Fibroblast of skin of right biceps (primary cell): Measurements from ENCODE around the gene EPHA8.

ENCODE experiments used
- DNase-seq: peaks from one replicate; pipeline ENCODE4 v3.0.0-alpha.2; 2013

EPHA8 gene

GRCh38 chr1:22569269-22569668, 6.0 kb downstream of the EPHA8 start:
- no peak for DNase-seq

DNA sequence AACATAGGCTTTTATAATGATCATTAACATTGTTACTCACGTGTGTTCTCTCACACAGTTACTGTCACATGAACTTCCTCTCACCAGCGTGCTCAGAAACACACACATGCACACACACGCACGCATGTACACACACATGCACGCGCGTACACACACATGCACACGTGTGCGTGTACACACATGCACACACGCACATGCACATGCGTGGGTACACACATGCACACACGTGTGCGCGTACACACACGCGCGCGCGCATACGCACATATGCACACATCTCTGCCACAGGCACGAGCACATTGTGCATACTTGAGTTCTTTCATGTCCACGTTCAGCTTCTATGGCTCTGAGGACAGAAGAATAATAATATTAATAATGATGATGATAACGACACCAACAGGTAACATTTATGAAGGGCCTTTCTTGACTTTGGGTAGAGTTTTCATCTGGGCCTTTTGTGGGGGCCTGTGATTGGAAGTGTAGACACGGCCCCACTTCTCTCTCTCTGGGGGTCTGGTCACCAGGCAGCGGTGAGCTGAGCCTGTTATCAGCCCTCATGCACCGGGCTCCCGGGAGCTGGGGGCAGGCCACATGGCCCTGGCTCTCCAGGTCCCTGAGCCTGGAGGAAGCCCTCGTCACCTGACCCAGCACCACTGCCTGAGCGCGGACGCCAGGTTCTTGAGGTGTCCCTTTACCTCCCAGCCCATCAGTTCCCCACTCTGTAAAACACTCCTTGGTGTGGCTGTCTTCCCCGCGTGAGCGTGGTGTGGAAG, 7.0 kb downstream of the EPHA8 start:
- DNase-seq: no peak

DNA sequence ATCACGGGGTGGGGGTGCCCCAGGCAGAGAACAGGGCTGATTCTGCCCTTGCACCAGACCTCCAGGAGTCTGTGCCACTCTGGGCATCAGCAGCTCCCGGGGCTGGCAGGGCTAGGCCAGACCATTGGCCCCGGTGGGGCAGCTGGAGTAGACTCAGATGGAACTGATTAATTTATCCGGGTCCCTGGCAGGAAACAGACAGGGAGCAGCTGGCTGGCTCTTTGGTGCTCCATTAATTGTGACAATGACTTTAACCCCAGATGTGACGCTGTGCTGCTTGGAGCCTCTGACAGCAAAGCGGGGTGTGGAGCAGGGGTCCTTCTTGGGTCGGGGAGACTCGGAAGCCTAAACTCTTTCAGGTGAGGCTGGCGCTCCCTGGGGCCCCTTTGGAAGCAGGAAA, 9.5 kb downstream of the EPHA8 start:
- DNase-seq: no peak

- DNase-seq: no peak
These were observed 9.9 kb downstream of the EPHA8 start for GRCh38 chr1:22573237-22573636.

GRCh38 chr1:22575532-22576149, 12.4 kb downstream of the EPHA8 start:
- no peak for DNase-seq

- no peak for DNase-seq
These were observed 12.9 kb downstream of the EPHA8 start for GRCh38 chr1:22576150-22576544.

- DNase-seq: no peak
These were observed 13.3 kb downstream of the EPHA8 start for GRCh38 chr1:22576617-22577016.

DNA sequence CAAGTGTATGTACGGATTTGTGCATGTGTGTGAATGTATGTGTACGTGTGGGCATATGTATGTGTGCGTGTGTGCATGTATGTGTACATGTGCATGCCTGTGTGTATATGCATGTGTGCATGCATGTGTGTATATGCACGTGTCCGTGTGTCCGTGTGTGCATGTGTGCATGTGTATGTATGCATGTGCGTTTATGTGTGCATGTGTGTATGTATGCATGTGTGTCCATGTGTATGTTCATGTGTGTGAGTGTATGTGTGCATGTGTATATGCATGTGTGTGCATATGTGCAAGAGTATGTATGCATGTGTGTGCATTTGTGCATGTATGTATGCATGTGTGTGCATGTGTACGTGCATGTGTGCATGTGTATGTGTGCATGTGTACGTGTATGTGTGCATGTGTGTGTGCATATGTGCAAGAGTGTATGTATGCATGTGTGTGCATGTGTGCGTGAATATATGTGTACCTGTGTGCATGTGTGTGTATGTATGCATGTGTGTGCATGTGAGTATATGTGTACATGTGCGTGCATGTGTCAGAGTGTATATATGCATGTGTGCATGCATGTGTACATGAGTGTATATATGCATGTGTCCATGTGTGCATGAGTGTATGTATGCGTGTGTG, 15.6 kb downstream of the EPHA8 start:
- DNase-seq: no peak

DNA sequence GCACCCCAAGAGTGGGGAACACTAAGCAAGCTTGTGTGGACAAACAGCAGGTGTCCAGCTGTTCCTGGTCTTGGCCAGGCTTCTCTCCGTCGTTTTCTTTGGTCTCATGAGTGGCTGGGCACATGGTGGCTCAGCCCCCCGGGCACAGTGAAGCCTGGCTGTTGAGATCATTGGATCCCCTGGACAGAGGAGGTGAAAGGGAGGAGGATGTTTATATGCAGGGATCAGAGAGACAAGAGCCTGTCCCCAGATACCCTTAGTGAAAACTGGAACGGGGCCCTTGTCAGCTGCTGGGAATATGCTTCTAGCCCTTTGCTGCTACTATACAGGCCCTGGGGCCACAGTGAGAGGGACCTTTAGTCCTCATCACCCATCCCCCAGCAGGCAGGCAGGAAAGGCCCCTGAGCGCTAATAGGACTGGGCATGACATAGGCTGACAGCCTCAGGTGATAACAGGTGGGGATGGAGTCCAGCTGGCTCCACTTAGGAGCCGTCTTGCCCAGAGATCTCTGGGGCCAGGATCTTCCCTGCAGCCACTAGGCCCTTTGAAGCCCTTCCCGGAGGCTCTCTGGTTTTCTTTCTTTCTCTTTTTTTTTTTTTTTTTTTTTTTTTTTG, 16.4 kb downstream of the EPHA8 start:
- DNase-seq: no peak

GRCh38 chr1:22582661-22583635, 19.7 kb downstream of the EPHA8 start:
- DNase-seq: no peak

GRCh38 chr1:22584001-22584562, 20.8 kb downstream of the EPHA8 start:
- no peak for DNase-seq

GRCh38 chr1:22584970-22585369, 21.7 kb downstream of the EPHA8 start:
- DNase-seq: no peak

GRCh38 chr1:22585471-22585870, 22.2 kb downstream of the EPHA8 start:
- DNase-seq: no peak

DNA sequence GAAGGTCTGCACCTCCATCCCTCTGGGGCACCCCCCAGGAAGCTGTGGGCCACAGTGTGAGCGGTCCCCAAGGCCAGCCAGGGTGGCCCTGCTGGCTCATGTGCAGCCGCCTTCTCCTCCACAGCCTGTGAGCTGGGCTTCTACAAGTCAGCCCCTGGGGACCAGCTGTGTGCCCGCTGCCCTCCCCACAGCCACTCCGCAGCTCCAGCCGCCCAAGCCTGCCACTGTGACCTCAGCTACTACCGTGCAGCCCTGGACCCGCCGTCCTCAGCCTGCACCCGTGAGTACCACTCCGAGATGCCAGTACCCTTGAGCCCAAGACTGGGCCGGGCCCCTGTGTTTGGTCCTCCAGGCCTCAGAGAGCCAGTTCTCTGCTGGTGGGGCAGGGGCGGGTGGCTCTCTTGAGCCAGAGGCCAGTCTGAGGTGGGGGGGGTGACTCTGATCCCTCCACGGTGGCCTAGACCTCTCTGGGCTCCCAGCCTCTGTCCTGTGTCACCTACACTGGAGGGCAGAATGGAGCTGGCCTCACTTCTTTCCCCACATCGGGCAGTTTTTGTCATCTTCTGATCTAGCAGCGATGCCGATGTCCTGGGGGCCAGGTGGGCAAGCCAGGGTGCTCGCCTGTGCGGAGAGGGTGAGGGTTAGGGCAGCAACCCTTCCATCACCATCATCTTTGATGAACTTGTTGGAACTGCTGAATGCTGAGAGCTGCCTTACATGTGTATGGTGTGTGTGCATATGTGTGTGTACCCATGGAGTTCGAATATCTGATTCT, 23.3 kb downstream of the EPHA8 start:
- no peak for DNase-seq

GRCh38 chr1:22587247-22587646, 24.0 kb downstream of the EPHA8 start:
- no peak for DNase-seq

DNA sequence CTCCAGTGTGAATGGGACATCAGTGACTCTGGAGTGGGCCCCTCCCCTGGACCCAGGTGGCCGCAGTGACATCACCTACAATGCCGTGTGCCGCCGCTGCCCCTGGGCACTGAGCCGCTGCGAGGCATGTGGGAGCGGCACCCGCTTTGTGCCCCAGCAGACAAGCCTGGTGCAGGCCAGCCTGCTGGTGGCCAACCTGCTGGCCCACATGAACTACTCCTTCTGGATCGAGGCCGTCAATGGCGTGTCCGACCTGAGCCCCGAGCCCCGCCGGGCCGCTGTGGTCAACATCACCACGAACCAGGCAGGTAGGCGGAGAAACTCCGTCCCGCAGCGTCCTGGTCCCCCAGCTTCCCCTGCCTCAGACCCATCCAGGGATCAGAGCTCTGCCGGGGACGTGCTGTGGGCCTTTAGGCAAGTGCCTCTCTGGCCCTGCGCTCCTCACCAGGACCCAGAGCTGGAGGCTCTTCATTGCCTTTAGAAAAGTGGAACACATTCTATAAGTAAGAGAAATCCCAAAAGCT, 25.7 kb downstream of the EPHA8 start:
- no peak for DNase-seq

DNA sequence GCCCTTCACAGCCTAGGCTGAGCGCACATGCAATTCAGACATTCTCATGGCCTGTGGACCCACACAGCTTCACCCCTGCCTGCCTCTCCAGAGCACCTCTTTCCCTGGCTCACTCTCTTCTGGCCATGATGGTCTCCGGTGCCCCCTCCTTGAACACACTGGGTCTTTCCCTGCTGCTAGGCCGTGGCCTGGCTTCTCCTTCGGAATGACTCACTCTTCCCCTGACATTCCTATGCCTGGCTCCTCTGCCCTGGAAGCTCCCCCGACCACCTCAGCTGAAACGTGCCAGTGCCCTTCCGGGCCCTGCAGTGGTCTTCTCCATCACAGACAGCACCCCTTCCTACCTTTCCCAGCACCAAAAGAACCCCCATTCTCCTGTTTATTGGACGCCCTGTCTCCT, 28.3 kb downstream of the EPHA8 start:
- DNase-seq: no peak

DNA sequence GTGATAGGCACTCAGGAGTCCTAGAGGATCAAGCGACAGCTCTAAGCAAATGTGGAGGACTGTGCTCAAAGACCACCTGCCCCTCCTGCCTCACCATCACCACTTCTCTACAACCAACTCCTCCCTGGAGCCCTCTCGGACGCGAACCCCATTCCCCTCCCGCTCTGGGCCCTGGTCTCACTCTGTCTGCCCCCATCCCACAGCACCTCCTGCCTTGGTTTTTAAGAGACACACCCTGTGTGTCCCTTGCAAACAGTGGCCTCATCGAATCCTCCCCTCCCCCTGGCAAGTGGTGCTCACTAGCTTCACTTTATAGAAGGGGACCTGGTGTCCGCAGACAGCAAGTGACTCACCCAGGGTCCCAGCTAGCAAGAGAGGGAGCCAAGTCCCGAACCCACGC, 28.8 kb downstream of the EPHA8 start:
- DNase-seq: no peak

DNA sequence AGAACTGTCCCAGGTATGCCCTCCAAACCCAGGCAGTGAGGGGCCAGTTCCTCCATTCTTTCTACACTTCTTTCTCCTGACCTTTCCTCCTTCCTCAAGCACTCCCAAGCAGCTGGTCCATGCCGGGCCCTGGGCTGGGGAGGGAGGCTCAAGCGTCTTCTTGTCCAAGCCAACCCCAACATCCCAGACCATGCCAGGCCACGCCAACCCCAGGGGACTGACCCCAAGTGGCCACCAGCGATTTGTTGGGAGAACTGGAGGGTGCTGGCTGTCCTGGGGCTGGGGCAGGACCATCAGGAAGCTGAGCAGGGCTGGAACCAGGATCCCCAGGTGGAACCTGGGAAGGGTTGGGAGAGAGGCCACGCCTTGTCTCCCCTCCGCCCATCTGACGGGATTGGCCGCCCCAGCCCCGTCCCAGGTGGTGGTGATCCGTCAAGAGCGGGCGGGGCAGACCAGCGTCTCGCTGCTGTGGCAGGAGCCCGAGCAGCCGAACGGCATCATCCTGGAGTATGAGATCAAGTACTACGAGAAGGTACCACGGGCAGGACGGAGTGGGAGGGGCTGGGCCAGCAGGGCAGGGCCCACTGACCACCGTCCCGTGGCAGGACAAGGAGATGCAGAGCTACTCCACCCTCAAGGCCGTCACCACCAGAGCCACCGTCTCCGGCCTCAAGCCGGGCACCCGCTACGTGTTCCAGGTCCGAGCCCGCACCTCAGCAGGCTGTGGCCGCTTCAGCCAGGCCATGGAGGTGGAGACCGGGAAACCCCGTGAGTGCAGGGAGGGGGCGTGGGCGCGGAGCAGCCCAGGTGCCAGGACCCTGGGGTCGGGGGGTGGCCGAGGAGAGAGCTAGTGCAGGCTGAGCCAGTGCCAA, 29.9 kb downstream of the EPHA8 start:
- no peak for DNase-seq

DNA sequence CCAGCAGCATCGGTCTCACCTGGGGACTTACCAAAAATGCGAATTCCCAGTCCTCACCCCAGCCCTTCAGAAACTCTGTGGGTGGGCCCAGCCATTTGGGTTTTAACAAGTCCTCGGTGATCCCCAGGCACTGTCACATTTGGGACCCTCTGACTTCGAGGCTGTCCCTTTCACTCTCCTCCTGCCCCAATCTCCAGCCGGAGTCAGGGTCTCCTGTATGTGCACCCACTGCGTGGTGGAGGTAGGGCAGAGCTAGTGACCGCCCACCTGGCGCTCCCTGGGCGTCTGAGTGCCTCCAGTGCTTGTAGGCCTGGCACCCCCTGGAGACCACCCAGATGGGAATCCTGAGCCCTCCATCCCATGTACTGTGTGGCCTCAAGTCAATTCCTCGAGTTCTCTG, 31.1 kb downstream of the EPHA8 start:
- no peak for DNase-seq
